Kidney epithelial cell (primary cell): ENCODE results near the gene KIFC3. TPM values are rescaled to one million over a fixed set of nuclear protein-coding genes. Genes with fewer than 3 reads are reported as not detected.

ENCODE experiments used
- DNase-seq: peaks from one replicate; pipeline ENCODE4 v3.0.0-alpha.2; 2010; ENCODE audit warnings: low read depth
- H3K27me3 ChIP-seq: 2 replicates; pipeline ENCODE4 v1.6.0; 2011; ENCODE audit warnings: low read length; ENCODE audit not compliant: control insufficient read depth, insufficient read depth
- H3K36me3 ChIP-seq: 2 replicates; pipeline ENCODE4 v1.5.1; 2011; ENCODE audit warnings: low read length; ENCODE audit not compliant: control insufficient read depth, insufficient read depth
- H3K4me3 ChIP-seq: 2 replicates; pipeline ENCODE4 v1.5.1; 2011; ENCODE audit warnings: low read depth, mild to moderate bottlenecking, control low read depth, low read length
- CTCF ChIP-seq: IDR thresholded peaks from 2 replicates; pipeline ENCODE4 v1.5.1; 2011; ENCODE audit warnings: mild to moderate bottlenecking, moderate library complexity, low read length, control low read depth, inconsistent platforms; ENCODE audit not compliant: insufficient read depth, poor library complexity, severe bottlenecking
- total RNA-seq: library from RNA; depleted of rRNA; stranded (reverse); fragments of >200 nt; gene quantifications from 2 replicates; pipeline ENCODE4 v1.2.3, GENCODE V29; 2015

KIFC3 gene
- total RNA-seq, 1 donor from 2014 or later: 84.9 TPM

GRCh38 chr16:57753448-57754353 lies 48.6 kb downstream of the KIFC3 start:
- no peak for DNase-seq
- H3K4me3 ChIP-seq: no peak overlapping the region
- no peaks in the 10 kb centered on the region for H3K27me3 ChIP-seq
- no peak for TF ChIP-seq CTCF
- H3K36me3 ChIP-seq: peaks cover 2% of the 10 kb centered on the region

GRCh38 chr16:57752581-57753447 lies 49.5 kb downstream of the KIFC3 start:
- Histone ChIP-seq H3K4me3 (no peak overlapping the region), H3K36me3 (peaks cover 2% of the 10 kb centered on the region), H3K27me3 (no peaks in the 10 kb centered on the region)
- no peak for TF ChIP-seq CTCF
- no peak for DNase-seq

- Histone ChIP-seq H3K27me3 (no peaks in the 10 kb centered on the region), H3K4me3 (no peak overlapping the region), H3K36me3 (peaks cover 2% of the 10 kb centered on the region)
- no peak for DNase-seq
- no peak for TF ChIP-seq CTCF
Observed at GRCh38 chr16:57752203-57752580, 50.1 kb downstream of the KIFC3 start.

- DNase-seq: no peak
- no peak for TF ChIP-seq CTCF
- Histone ChIP-seq H3K4me3 (no peak overlapping the region), H3K27me3 (no peaks in the 10 kb centered on the region), H3K36me3 (peaks cover 2% of the 10 kb centered on the region)
Observed at GRCh38 chr16:57751539-57752202, 50.6 kb downstream of the KIFC3 start.

GRCh38 chr16:57750796-57751538 lies 51.3 kb downstream of the KIFC3 start:
- Histone ChIP-seq H3K4me3 (no peak overlapping the region), H3K36me3 (peaks cover 2% of the 10 kb centered on the region), H3K27me3 (no peaks in the 10 kb centered on the region)
- no peak for TF ChIP-seq CTCF
- no peak for DNase-seq
